ENCODE results near the gene BUD13.

The BUD13 gene

DNA sequence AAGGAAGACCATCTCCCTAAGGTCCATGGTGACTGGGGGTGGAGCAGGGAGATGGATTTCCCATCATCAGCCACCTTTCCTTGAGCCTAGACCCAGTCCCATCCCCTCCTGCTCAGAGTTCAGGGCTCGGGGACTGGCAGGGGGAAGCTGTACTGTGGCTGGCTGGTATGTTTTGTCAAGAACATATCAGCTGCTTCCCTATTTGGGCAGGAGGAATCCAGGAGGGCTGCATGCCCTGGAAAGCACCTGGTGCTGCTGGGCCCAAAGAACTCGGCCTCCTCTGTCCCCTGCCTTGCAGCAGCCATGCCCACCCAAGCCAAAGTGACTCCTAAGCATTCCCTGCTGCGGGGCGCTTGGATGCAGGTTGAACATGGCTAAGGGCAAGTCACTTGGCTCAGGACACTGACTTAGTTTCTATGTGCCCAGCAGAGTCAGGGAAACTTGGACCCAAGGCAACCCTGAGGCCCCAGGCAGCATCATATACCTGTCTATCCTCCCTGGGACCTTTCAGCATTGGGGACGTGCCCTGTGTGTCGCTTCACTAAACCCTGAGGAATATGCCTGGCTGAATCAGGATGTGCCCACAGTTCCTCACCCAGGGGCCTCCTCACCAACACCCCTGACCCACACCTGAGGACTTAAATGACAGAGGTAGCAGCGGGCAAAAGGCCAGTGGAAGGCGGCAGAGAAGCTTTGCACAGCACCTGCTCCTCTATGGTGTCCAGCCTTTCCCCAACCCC lies 43.1 kb downstream of the BUD13 start:
- H3K4me3 ChIP-seq (ENCODE audit: low read depth, low read length): no peak overlapping the region
- no peak for DNase-seq (ENCODE audit: low read depth)
- TF ChIP-seq, protein P1, sequence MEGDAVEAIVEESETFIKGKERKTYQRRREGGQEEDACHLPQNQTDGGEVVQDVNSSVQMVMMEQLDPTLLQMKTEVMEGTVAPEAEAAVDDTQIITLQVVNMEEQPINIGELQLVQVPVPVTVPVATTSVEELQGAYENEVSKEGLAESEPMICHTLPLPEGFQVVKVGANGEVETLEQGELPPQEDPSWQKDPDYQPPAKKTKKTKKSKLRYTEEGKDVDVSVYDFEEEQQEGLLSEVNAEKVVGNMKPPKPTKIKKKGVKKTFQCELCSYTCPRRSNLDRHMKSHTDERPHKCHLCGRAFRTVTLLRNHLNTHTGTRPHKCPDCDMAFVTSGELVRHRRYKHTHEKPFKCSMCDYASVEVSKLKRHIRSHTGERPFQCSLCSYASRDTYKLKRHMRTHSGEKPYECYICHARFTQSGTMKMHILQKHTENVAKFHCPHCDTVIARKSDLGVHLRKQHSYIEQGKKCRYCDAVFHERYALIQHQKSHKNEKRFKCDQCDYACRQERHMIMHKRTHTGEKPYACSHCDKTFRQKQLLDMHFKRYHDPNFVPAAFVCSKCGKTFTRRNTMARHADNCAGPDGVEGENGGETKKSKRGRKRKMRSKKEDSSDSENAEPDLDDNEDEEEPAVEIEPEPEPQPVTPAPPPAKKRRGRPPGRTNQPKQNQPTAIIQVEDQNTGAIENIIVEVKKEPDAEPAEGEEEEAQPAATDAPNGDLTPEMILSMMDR (IDR thresholded peaks at IDR 0.05; ENCODE audit: low read depth, low read length, missing control alignments): no peak

DNA sequence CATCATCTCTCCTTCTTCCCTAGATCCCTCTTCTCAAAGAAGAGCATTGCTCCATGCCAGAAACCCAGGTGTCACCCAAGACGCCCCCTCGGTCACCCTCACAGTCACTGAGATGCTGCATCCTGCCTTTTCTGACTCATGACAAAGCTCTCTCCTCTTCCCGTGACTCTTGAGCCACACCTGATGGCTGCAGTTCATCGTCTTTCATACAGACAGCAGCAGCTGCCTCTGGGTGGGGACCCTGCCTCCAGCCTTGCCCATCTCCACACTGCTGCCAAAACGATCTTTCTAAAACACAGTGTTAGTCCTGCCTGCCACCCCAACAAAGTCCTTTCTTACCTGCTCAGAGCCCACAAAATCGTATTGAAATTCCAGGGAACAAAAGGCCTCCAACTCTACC lies 44.8 kb downstream of the BUD13 start:
- no peak overlapping the region for H3K4me3 ChIP-seq (ENCODE audit: low read depth, low read length)
- no peak for DNase-seq (ENCODE audit: low read depth)
- TF ChIP-seq, protein P1 (IDR thresholded peaks at IDR 0.05; ENCODE audit: low read depth, low read length, missing control alignments): no peak

GRCh38 chr11:116725434-116726221 lies 47.2 kb downstream of the BUD13 start:
- no peak for DNase-seq (ENCODE audit: low read depth)
- TF ChIP-seq, protein P1 (IDR thresholded peaks at IDR 0.05; ENCODE audit: low read depth, low read length, missing control alignments): no peak

GRCh38 chr11:116724813-116725212 lies 48.0 kb downstream of the BUD13 start:
- TF ChIP-seq, protein P1 (IDR thresholded peaks at IDR 0.05; ENCODE audit: low read depth, low read length, missing control alignments): no peak
- no peak overlapping the region for H3K4me3 ChIP-seq (ENCODE audit: low read depth, low read length)
- DNase-seq (ENCODE audit: low read depth): no peak

More at GRCh38 chr11:116725434-116726221, 47.2 kb downstream of the BUD13 start:
- no peak overlapping the region for H3K4me3 ChIP-seq (ENCODE audit: low read depth, low read length)

DNA sequence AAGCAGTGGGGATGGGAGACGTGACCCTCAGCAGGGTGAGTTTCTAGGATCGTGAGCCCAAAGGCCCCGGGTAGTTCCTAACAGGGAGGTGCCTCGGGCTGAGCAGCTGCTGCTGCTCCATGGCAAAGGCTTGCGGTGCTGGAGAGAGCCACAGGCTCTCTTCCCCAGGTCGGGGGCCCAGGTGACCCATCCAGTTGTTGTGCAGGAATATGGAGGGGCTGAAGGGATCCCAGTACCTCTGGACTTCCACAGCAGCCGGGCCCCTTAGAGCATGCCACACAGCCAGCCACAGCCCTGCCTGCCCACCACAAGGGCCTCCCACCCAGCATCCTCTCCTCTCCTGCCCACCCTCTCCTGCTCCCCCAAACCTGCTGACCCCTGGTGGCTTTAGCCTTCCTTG lies 49.3 kb downstream of the BUD13 start:
- DNase-seq (ENCODE audit: low read depth): no peak
- TF ChIP-seq, protein P1 (IDR thresholded peaks at IDR 0.05; ENCODE audit: low read depth, low read length, missing control alignments): no peak
- H3K4me3 ChIP-seq (ENCODE audit: low read depth, low read length): no peak overlapping the region

DNA sequence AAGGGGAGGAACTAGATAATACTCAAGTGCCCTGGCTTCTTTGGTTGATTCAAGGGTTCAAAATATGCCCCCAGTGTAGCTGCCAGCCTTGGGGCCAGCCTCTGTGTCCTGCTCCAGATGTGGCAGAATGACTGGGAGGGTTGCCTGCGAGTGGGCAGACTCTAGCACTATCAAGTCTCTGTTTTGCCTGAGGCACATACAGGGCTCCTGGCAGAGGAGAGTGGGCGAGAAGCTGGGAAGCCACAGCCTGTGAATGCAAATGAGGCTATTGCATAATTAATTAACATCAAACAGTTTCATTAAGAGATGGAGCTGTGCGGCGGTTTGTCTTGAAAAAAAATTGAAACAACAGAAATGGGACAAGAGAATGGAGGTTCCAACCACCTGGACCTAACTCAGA lies 50.8 kb downstream of the BUD13 start:
- TF ChIP-seq, protein P1 (IDR thresholded peaks at IDR 0.05; ENCODE audit: low read depth, low read length, missing control alignments): no peak
- DNase-seq (ENCODE audit: low read depth): no peak
- H3K4me3 ChIP-seq (ENCODE audit: low read depth, low read length): no peak overlapping the region
